IPS DF 4.7 (cell line): ENCODE data around the gene PLCB4.

Source experiments
- DNase-seq: peaks from one replicate; pipeline ENCODE4 v3.0.0-alpha.2; 2013; ENCODE audit warnings: low spot score; ENCODE audit errors: extremely low read depth

Gene PLCB4

GRCh38 chr20:9428292-9428607 lies 359.4 kb downstream of the PLCB4 start:
- no peak for DNase-seq

DNA sequence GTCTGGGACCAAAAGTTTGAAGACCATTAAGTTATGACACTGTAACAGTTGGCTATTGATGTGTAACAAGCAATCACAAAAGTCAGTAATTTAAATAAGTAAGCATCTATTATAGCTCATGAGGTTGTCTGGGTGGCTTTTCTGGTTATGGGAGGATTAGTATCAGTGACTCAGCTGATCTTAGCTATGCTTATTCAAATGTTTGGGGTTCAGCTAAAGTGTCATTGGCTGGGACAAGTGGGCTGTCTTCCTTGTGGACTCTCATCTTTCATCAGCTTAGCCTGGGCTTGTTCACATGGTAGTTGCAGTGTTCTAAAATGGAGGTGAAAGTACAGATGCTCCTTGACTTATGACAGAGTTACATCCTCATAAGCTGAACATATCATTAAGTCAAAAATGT lies 370.9 kb downstream of the PLCB4 start:
- DNase-seq, result no peak

DNA sequence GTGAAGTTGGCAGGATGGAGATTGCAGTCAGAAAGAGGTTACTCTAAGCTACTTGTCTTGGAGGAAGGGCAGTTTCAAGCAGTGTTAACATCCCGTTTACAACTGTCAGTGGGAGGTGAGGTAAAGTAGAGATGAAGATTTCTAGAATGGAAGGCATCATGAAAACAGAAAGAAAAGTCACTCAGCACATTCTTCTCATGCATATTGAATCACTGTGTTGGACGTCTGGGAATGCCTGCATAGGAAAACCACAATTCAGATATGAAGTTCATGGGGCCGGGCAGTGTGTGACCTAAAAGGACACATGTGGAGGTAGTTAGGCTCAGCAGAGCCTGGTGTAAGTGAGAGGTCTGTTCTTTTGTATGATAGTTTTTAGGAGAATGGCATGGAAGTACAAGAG lies 372.0 kb downstream of the PLCB4 start:
- no peak for DNase-seq

GRCh38 chr20:9441948-9442347 lies 373.1 kb downstream of the PLCB4 start:
- no peak for DNase-seq

GRCh38 chr20:9442858-9443257 lies 374.0 kb downstream of the PLCB4 start:
- no peak for DNase-seq

GRCh38 chr20:9444921-9445320 lies 376.0 kb downstream of the PLCB4 start:
- DNase-seq, result no peak

- DNase-seq, result no peak
Measured at GRCh38 chr20:9447182-9447581, 378.3 kb downstream of the PLCB4 start.

- no peak for DNase-seq
Measured at GRCh38 chr20:9453201-9453600, 384.3 kb downstream of the PLCB4 start.

GRCh38 chr20:9454791-9455190 lies 385.9 kb downstream of the PLCB4 start:
- no peak for DNase-seq

GRCh38 chr20:9457136-9457535 lies 388.2 kb downstream of the PLCB4 start:
- DNase-seq, result no peak

GRCh38 chr20:9458138-9458796 lies 389.4 kb downstream of the PLCB4 start:
- no peak for DNase-seq

DNA sequence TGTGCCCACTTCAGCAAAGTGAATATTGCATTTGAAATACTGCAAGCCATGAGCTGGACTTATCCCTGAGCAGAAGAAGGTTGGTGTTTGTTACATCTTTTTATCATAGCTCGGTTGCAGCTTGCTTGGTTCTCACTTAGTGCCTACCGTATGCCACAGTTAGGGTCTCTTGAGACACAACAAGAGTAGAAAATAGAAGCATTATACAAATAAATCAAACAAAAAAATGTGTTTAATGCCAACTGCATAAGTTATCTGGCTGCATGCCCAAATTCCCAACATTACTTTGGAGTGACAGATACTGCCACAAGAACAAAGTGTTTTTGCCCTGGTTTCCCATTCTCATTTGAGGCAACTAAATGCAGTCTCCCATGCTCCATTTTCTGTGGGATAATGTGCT lies 391.6 kb downstream of the PLCB4 start:
- DNase-seq, result no peak

DNA sequence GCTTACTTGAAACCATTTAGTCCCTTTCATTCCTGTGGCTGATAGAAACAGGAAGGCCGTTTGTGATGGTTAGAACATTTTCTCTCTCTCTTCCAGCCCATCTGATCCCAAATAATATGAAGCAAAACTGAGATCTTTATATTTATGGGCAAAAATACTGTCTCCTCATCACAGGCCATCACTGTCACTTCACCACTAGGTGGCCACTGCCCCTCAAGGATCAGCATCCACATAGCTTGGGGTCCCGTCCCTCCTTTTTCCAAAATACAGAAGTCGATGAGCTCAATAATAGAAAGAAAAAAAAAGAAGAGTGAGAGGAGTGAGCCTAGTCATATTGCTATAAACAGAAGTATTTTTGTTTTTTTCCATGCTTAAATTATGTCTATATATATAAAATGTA lies 399.1 kb downstream of the PLCB4 start:
- DNase-seq, result no peak

- no peak for DNase-seq
Measured at GRCh38 chr20:9474835-9475415, 406.0 kb downstream of the PLCB4 start.

- DNase-seq, result no peak
Measured at GRCh38 chr20:9475456-9475855, 406.6 kb downstream of the PLCB4 start.

- no peak for DNase-seq
Measured at GRCh38 chr20:9476174-9476573, 407.3 kb downstream of the PLCB4 start.

DNA sequence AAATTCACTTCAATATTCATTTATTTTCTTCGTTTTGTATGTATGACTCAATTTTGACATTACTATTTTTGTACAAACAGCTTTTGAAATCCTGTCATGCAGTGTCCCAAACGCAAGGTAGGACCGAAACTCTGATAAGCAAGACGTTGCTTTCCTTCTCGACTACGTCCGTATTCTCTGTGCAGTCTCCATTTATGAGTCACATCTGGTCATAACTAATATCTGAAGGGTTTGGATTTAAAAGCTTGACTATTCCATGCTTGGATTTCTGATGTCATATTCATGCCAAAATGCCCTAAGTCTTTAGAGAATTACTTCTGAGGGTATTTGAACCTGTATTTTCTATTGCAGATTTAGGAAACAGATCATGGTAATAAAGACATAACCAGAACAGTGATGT lies 407.8 kb downstream of the PLCB4 start:
- DNase-seq, result no peak

DNA sequence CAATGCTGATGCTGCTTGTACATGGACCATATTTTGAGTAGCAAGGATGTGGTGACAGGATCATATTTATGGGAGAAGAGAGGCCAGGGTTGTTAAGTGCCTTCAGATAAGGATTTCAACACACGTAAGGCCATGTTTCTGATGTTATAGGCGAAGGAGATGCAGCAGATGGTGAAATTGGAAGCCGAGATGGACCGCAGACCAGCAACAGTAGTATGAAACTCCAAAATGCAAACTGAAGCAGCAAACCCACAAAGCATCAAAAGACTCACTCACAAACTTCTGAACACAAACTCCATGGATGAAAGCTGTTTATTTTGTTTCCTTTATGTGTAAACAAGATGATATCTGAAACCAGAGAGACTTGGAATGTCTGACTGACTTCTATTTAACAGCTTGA lies 409.9 kb downstream of the PLCB4 start:
- DNase-seq, result no peak

GRCh38 chr20:9480066-9480465 lies 411.2 kb downstream of the PLCB4 start:
- DNase-seq, result no peak

DNA sequence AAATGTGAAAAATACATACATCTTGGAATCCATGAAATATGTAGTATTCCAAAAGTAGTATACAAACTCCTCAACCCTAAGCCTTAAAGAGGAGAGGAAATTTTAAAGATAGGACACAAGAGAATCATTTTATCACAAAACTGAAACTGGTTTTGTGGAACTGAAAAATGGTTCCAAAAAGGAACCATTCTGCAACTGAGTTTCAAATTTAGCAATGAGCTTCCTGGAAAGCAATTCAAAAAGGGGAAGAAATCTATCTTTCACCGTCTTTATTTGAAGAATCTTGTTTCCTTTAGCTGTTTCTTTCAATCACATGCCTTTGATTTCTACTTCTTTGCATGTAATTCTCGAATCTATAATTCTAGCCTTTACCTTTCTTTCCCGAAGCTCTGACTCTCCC lies 413.3 kb downstream of the PLCB4 start:
- DNase-seq, result no peak

DNA sequence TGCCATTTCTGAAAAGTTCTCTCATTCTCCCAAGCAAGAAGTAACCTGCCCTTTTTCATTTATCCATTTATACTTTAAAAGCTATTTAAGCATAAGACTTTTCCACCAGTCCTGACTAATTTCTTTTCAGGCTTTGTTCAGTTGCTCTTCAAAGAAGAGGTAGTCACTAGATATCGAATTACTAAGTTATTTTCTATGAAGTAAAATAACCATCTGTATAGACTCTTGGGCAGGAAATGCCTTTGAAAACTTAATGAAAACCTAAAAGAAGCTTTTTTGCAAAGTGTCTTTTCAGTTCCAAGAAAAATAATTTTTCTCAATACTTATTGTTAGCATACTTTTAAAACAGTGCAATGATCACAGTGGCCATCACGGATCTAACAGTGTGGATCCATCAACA lies 414.2 kb downstream of the PLCB4 start:
- DNase-seq, result no peak

DNA sequence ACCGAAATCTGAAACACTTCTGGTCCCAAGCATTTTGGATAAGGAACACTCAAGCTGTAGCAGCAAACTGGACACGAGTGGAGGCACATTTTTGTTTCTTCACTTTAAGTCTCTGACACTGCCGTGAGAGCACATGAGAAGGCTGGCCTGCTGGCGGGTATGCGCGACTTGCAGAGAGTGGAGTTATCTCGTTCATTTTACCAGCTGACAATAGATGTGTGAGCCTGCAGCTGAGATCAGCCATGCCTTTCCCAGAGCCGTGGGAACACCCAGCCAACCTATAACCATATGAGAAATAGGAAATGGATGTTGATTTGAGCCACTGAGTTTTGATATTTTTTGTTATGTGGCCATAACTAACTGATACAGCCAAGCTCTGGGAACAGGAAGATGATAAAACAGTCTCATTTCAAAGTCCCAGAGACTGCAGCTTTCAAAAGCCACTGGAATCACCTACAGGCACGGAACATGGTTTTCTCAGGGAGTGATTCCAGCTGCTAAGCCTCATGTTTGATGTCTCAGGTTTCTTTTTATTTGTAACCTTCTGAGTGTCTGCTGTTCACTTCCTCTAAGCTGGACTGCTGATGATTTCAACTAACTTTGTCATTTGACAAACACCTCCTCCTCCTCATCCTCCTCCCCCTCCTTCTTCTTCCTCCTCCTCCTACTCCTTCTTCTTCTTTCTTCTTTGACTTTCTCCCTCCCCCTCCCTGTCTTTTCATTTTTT lies 416.9 kb downstream of the PLCB4 start:
- DNase-seq, result no peak

DNA sequence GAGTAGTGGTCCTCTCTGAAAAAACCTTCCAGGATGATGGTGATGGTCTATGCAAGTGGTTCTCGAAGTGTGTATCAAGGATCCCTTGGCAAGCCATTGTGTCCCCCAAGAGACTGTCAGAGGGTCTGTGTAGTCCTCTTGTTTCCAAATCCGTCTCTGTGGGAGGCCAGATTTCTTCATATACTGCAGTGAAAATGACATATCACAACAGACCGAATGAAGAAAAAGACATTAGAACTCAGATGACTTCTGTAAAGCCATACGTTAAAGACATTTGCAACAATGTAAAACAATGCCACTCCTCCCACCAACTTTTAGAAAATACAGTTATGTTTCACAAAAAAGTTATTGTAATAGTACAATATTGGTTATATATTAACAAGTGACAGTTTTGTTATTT lies 418.3 kb downstream of the PLCB4 start:
- DNase-seq, result no peak
